Measurements from ENCODE around the gene KRTAP5-5.

KRTAP5-5 gene

GRCh38 chr11:1671658-1672057 lies 42.1 kb downstream of the KRTAP5-5 start:
- Histone ChIP-seq H3K4me3 (ENCODE audit: low read length in 2 of 2) (no peak overlapping the region), H3K4me1 (ENCODE audit: control insufficient read depth, insufficient read depth, low read length) (no peaks in the 10 kb centered on the region), H3K36me3 (ENCODE audit: control insufficient read depth in 2 of 2, insufficient read depth in 2 of 2, low read length in 2 of 2) (no peaks in the 10 kb centered on the region), H3K9ac (ENCODE audit: low read length in 2 of 2) (no peak overlapping the region), H3K27me3 (ENCODE audit: control insufficient read depth in 1 of 2, insufficient read depth in 2 of 2, low read length in 2 of 2) (peaks cover 14 to 25% of the 10 kb centered on the region in 2 donors), H3K9me3 (ENCODE audit: control insufficient read depth in 2 of 2, low read length in 2 of 2) (no peaks in the 10 kb centered on the region), H3K27ac (ENCODE audit: low read length) (no peak overlapping the region)

GRCh38 chr11:1672613-1673350 lies 43.2 kb downstream of the KRTAP5-5 start:
- no peak overlapping the region for H3K9ac ChIP-seq (ENCODE audit: low read length in 2 of 2)
- H3K9me3 ChIP-seq (ENCODE audit: control insufficient read depth in 2 of 2, low read length in 2 of 2): no peaks in the 10 kb centered on the region
- H3K4me3 ChIP-seq (ENCODE audit: low read length in 2 of 2): no peak overlapping the region
- peaks cover 17 to 25% of the 10 kb centered on the region in 2 donors for H3K27me3 ChIP-seq (ENCODE audit: control insufficient read depth in 1 of 2, insufficient read depth in 2 of 2, low read length in 2 of 2)
- no peaks in the 10 kb centered on the region for H3K36me3 ChIP-seq (ENCODE audit: control insufficient read depth in 2 of 2, insufficient read depth in 2 of 2, low read length in 2 of 2)
- no peaks in the 10 kb centered on the region for H3K4me1 ChIP-seq (ENCODE audit: control insufficient read depth, insufficient read depth, low read length)
- H3K27ac ChIP-seq (ENCODE audit: low read length): no peak overlapping the region

GRCh38 chr11:1673446-1674172 lies 44.0 kb downstream of the KRTAP5-5 start:
- Histone ChIP-seq H3K36me3 (ENCODE audit: control insufficient read depth in 2 of 2, insufficient read depth in 2 of 2, low read length in 2 of 2) (no peaks in the 10 kb centered on the region), H3K27me3 (ENCODE audit: control insufficient read depth in 1 of 2, insufficient read depth in 2 of 2, low read length in 2 of 2) (peaks cover 25 to 28% of the 10 kb centered on the region in 2 donors), H3K27ac (ENCODE audit: low read length) (no peak overlapping the region), H3K4me3 (ENCODE audit: low read length in 2 of 2) (no peak overlapping the region), H3K4me1 (ENCODE audit: control insufficient read depth, insufficient read depth, low read length) (no peaks in the 10 kb centered on the region), H3K9me3 (ENCODE audit: control insufficient read depth in 2 of 2, low read length in 2 of 2) (no peaks in the 10 kb centered on the region), H3K9ac (ENCODE audit: low read length in 2 of 2) (no peak overlapping the region)

GRCh38 chr11:1674173-1675131 lies 44.9 kb downstream of the KRTAP5-5 start:
- Histone ChIP-seq H3K27ac (ENCODE audit: low read length) (no peak overlapping the region), H3K9me3 (ENCODE audit: control insufficient read depth in 2 of 2, low read length in 2 of 2) (no peaks in the 10 kb centered on the region), H3K4me3 (ENCODE audit: low read length in 2 of 2) (no peak overlapping the region), H3K27me3 (ENCODE audit: control insufficient read depth in 1 of 2, insufficient read depth in 2 of 2, low read length in 2 of 2) (peaks cover 23 to 25% of the 10 kb centered on the region in 2 donors), H3K4me1 (ENCODE audit: control insufficient read depth, insufficient read depth, low read length) (no peaks in the 10 kb centered on the region), H3K9ac (ENCODE audit: low read length in 2 of 2) (no peak overlapping the region), H3K36me3 (ENCODE audit: control insufficient read depth in 2 of 2, insufficient read depth in 2 of 2, low read length in 2 of 2) (no peaks in the 10 kb centered on the region)

- Histone ChIP-seq H3K4me3 (ENCODE audit: low read length in 2 of 2) (no peak overlapping the region), H3K9me3 (ENCODE audit: control insufficient read depth in 2 of 2, low read length in 2 of 2) (no peaks in the 10 kb centered on the region), H3K36me3 (ENCODE audit: control insufficient read depth in 2 of 2, insufficient read depth in 2 of 2, low read length in 2 of 2) (no peaks in the 10 kb centered on the region), H3K9ac (ENCODE audit: low read length in 2 of 2) (no peak overlapping the region), H3K27ac (ENCODE audit: low read length) (no peak overlapping the region), H3K27me3 (ENCODE audit: control insufficient read depth in 1 of 2, insufficient read depth in 2 of 2, low read length in 2 of 2) (peaks cover 17 to 21% of the 10 kb centered on the region in 2 donors), H3K4me1 (ENCODE audit: control insufficient read depth, insufficient read depth, low read length) (no peaks in the 10 kb centered on the region)
Observed at GRCh38 chr11:1675536-1676228, 46.1 kb downstream of the KRTAP5-5 start.

GRCh38 chr11:1676229-1676740 lies 46.7 kb downstream of the KRTAP5-5 start:
- H3K9me3 ChIP-seq (ENCODE audit: control insufficient read depth in 2 of 2, low read length in 2 of 2): no peaks in the 10 kb centered on the region
- no peaks in the 10 kb centered on the region for H3K36me3 ChIP-seq (ENCODE audit: control insufficient read depth in 2 of 2, insufficient read depth in 2 of 2, low read length in 2 of 2)
- H3K9ac ChIP-seq (ENCODE audit: low read length in 2 of 2): no peak overlapping the region
- no peak overlapping the region for H3K27ac ChIP-seq (ENCODE audit: low read length)
- H3K4me3 ChIP-seq (ENCODE audit: low read length in 2 of 2): no peak overlapping the region
- H3K4me1 ChIP-seq (ENCODE audit: control insufficient read depth, insufficient read depth, low read length): no peaks in the 10 kb centered on the region
- peaks cover 17 to 19% of the 10 kb centered on the region in 2 donors for H3K27me3 ChIP-seq (ENCODE audit: control insufficient read depth in 1 of 2, insufficient read depth in 2 of 2, low read length in 2 of 2)

- no peaks in the 10 kb centered on the region for H3K4me1 ChIP-seq (ENCODE audit: control insufficient read depth, insufficient read depth, low read length)
- H3K27me3 ChIP-seq (ENCODE audit: control insufficient read depth in 1 of 2, insufficient read depth in 2 of 2, low read length in 2 of 2): peaks cover 9 to 18% of the 10 kb centered on the region in 2 donors
- H3K36me3 ChIP-seq (ENCODE audit: control insufficient read depth in 2 of 2, insufficient read depth in 2 of 2, low read length in 2 of 2): no peaks in the 10 kb centered on the region
- no peaks in the 10 kb centered on the region for H3K9me3 ChIP-seq (ENCODE audit: control insufficient read depth in 2 of 2, low read length in 2 of 2)
- H3K4me3 ChIP-seq (ENCODE audit: low read length in 2 of 2): no peak overlapping the region
- H3K9ac ChIP-seq (ENCODE audit: low read length in 2 of 2): no peak overlapping the region
- no peak overlapping the region for H3K27ac ChIP-seq (ENCODE audit: low read length)
Observed at GRCh38 chr11:1679881-1680280, 50.3 kb downstream of the KRTAP5-5 start.

All from stomach smooth muscle (tissue), 2 donors.